Measurements from ENCODE around the gene AKT3. TPM values are rescaled to one million over a fixed set of nuclear protein-coding genes. Genes with fewer than 3 reads are reported as not detected.

Gene AKT3
- total and polyA plus RNA-seq, 7 donors, result 2.1 to 105 (median 66.4) TPM

DNA sequence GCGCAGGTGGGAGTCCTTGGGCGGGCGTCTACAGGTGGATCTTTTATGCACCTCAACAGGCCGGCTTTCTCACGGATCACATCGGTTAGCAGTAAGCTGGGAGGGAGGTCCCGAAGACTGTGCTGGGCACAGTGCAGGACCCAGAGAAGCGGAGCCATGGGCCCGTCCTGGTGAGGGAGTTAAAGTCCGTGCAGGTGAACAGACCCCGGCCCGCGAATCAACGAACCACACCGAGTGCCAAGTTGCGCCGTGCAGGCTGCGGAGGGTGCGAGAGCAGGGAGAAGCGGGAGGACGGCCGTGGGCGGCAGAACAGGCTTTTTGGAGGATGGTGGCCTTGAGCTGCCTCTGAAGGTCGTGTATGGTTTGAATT is 360.9 kb downstream of the AKT3 start:
- no peak for DNase-seq
- TF ChIP-seq POLR2A (IDR thresholded peaks at IDR 0.05), result no peak
- TF ChIP-seq, protein P1, sequence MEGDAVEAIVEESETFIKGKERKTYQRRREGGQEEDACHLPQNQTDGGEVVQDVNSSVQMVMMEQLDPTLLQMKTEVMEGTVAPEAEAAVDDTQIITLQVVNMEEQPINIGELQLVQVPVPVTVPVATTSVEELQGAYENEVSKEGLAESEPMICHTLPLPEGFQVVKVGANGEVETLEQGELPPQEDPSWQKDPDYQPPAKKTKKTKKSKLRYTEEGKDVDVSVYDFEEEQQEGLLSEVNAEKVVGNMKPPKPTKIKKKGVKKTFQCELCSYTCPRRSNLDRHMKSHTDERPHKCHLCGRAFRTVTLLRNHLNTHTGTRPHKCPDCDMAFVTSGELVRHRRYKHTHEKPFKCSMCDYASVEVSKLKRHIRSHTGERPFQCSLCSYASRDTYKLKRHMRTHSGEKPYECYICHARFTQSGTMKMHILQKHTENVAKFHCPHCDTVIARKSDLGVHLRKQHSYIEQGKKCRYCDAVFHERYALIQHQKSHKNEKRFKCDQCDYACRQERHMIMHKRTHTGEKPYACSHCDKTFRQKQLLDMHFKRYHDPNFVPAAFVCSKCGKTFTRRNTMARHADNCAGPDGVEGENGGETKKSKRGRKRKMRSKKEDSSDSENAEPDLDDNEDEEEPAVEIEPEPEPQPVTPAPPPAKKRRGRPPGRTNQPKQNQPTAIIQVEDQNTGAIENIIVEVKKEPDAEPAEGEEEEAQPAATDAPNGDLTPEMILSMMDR (IDR thresholded peaks at IDR 0.05), result no peak
- no peak for TF ChIP-seq POLR2AphosphoS5 (IDR thresholded peaks at IDR 0.05)
- H3K9me3 ChIP-seq, result no peaks in the 10 kb centered on the region
- no peak overlapping the region for H3K4me3 ChIP-seq
- H3K27me3 ChIP-seq, result no peaks in the 10 kb centered on the region
- WGBS, 2 donors, result 97% methylated on average over 24 of the region's 24 CpGs
- H3K4me1 ChIP-seq, result peaks cover 0 to 19% (median 17%) of the 10 kb centered on the region in 4 donors
- H3K27ac ChIP-seq, result no peak overlapping the region
- H3K36me3 ChIP-seq, result no peaks in the 10 kb centered on the region
- intact Hi-C loops (cut with DNase I), result no loop called here

DNA sequence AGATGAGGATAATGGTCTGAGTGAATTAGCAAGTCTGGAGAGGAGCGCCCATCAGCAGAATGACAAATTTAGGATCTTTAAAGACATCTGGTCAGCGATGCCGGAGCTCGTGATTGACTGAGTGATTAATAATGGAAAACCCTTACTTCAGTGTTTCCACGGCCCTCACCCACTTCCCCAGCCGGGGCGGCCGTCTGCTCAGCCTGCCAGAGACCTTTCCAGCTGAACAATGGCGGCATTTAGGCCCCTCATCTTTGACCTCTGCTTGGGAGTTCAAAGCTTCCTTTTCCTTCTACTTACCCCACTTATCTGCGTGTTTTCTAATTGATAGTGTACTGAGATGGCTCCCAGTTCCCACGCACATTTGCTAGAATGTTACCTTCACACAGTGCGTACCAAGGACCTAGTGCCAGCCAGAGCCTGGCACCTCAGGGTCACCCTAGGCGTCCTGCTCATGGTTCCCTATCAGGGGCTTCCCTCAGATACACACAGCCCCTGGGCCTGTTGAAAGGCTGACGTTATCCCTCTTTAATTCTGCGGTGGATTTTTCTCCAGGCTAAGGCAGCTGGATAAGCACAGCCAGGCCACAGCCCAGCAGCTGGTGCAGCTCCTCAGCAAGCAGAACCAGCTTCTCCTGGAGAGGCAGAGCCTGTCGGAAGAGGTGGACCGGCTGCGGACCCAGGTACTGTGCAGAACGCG is 361.4 kb downstream of the AKT3 start:
- H3K27ac ChIP-seq, result peak overlapping the region in 1 of 4 donors; percentile 12
- WGBS, 2 donors, result 92 to 95% methylated on average over 20 of the region's 20 CpGs

DNA sequence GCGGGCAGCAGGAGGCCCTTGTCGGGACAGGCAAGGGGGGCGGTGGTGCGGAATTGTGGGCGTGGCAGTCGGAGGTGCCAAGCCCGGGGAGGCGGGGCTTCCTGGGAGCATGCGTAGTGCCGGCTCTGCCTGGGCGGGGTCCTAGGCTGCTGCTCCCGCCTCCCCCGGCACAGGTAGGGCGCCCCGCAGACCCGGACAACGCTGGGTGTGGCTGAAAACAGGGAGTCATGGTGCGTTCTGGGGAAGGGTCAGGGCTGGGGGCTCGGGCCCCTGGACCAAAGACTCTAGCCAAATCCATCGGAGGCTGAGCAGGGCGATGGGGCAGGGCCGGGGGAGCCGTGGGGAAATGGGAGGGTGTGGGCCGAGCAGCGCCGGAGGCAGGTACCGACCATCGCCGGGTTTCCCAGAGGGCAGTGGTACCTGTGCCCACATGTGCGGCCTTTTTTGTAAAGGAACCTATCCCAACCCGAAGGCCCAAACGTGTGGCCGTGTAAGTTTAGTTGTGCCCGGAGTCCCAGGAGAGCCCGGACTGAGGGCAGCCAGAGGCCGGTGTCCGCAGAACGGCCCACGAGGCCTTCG is 362.3 kb downstream of the AKT3 start:
- DNase-seq, result peak; percentile 61
- WGBS, 2 donors, result 87% methylated on average over 40 of the region's 40 CpGs
- Histone ChIP-seq H3K9me3 (no peaks in the 10 kb centered on the region), H3K27ac (no peak overlapping the region), H3K36me3 (no peaks in the 10 kb centered on the region), H3K4me3 (peak overlapping the region in 3 of 4 donors; percentile 9 to 22 (median 10)), H3K4me1 (peaks cover 0 to 28% (median 20%) of the 10 kb centered on the region in 4 donors), H3K27me3 (no peaks in the 10 kb centered on the region)
- TF ChIP-seq, protein P1 (IDR thresholded peaks at IDR 0.05), result no peak
- TF ChIP-seq EP300 (IDR thresholded peaks at IDR 0.05) (no peak), POLR2AphosphoS5 (IDR thresholded peaks at IDR 0.05) (no peak), POLR2A (IDR thresholded peaks at IDR 0.05) (no peak)
- intact Hi-C loops (cut with DNase I), result no loop called here

More for the DNA sequence above, 361.4 kb downstream of the AKT3 start:
- Histone ChIP-seq H3K27me3 (no peaks in the 10 kb centered on the region), H3K36me3 (no peaks in the 10 kb centered on the region), H3K4me3 (no peak overlapping the region), H3K9me3 (no peaks in the 10 kb centered on the region), H3K4me1 (peaks cover 0 to 19% (median 17%) of the 10 kb centered on the region in 4 donors)
- no peak for DNase-seq
- intact Hi-C loops (cut with DNase I), result no loop called here
- TF ChIP-seq EP300 (IDR thresholded peaks at IDR 0.05), result no peak
- TF ChIP-seq, protein P1 (IDR thresholded peaks at IDR 0.05), result no peak

DNA sequence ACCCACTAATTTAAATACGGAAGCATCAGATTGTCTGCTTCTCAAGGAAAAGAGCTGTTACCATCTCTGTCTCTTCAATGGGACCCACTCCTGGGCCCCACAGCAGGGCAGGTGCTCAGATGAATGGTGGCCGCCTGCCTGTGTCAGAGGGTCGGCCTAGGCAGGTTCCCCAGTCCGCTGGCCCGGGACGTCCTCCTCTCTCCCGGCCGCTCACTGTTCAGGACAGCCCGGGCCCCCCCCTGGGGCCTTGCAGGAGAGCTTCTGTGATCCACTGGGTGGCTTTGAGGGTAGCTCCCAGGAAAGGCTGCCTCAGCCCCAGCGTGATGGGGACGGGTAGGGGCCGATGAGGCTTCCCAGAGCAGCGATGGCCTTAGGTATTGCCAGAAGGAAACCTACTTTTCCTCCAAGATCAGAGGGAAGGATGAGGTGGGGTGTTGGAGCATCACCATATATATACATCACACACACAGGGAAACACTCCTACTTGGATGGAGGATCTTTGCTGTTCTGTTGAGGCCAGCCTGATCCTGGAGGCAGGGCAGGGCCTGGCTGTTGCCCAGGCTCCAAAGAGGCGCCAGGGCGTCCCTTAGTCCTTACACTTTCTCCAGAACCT is 362.9 kb downstream of the AKT3 start:
- intact Hi-C loops (cut with DNase I), result no loop called here
- Histone ChIP-seq H3K27me3 (no peaks in the 10 kb centered on the region), H3K36me3 (no peaks in the 10 kb centered on the region), H3K27ac (no peak overlapping the region), H3K9me3 (no peaks in the 10 kb centered on the region), H3K4me3 (no peak overlapping the region), H3K4me1 (peaks cover 0 to 34% (median 26%) of the 10 kb centered on the region in 4 donors)
- 95 to 96% methylated on average over 15 of the region's 15 CpGs for WGBS, 2 donors
- no peak for DNase-seq
- no peak for TF ChIP-seq POLR2AphosphoS5 (IDR thresholded peaks at IDR 0.05)
- no peak for TF ChIP-seq EP300 (IDR thresholded peaks at IDR 0.05)
- TF ChIP-seq, protein P1 (IDR thresholded peaks at IDR 0.05), result no peak
- no peak for TF ChIP-seq POLR2A (IDR thresholded peaks at IDR 0.05)

Measured in sigmoid colon (tissue), 7 donors.